GM23338 (cell line): ENCODE results near the gene RNLS.
"Not testable (repeated sequence)": the region's sequence is repeated elsewhere in the genome, so short reads cannot be mapped to it uniquely, and the experiment has no call there.

Experiments
- JUNB ChIP-seq: IDR thresholded peaks from one replicate; pipeline ENCODE4 v1.6.1; 2016; ENCODE audit warnings: antibody characterized with exemption; ENCODE audit not compliant: unreplicated experiment
- POLR2AphosphoS5 ChIP-seq: IDR thresholded peaks from 2 replicates; pipeline ENCODE4 v1.6.1; 2016; ENCODE audit warnings: antibody characterized with exemption, low read depth
- TF ChIP-seq, protein P1 (sequence below): IDR thresholded peaks from one replicate; pipeline ENCODE4 v1.6.1; 2018; ENCODE audit warnings: antibody characterized with exemption; ENCODE audit not compliant: unreplicated experiment
- TF ChIP-seq, protein P2 (sequence below), 2 experiments: fragments of 200-600 bp in 1 of 2; sonication (generic) in 1 of 2; conservative IDR thresholded peaks; 2 replicates each; pipeline versions ENCODE4 v1.5.1 to v1.6.1; 2016 to 2017; ENCODE audit warnings: antibody characterized with exemption in 2 of 2, low read depth in 2 of 2, mild to moderate bottlenecking in 2 of 2, moderate library complexity in 1 of 2

DNA sequence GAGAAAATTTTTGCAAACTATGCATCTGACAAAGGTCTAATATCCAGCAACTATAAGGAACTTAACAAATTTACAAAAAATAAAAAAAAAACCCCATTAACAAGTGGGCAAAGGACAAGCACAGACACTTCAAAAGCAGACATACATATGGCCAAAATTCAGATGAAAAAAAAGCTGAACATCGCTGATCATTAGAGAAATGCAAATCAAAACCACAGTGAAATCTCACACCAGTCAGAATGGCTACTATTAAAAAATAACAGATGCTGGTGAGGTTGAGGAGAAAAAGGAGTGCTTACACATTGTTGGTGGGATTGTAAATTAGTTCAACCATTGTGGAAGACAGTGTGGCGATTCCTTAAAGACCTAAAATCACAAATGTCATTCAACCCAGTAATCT lies 274.8 kb downstream of the RNLS start:
- TF ChIP-seq, protein P1, sequence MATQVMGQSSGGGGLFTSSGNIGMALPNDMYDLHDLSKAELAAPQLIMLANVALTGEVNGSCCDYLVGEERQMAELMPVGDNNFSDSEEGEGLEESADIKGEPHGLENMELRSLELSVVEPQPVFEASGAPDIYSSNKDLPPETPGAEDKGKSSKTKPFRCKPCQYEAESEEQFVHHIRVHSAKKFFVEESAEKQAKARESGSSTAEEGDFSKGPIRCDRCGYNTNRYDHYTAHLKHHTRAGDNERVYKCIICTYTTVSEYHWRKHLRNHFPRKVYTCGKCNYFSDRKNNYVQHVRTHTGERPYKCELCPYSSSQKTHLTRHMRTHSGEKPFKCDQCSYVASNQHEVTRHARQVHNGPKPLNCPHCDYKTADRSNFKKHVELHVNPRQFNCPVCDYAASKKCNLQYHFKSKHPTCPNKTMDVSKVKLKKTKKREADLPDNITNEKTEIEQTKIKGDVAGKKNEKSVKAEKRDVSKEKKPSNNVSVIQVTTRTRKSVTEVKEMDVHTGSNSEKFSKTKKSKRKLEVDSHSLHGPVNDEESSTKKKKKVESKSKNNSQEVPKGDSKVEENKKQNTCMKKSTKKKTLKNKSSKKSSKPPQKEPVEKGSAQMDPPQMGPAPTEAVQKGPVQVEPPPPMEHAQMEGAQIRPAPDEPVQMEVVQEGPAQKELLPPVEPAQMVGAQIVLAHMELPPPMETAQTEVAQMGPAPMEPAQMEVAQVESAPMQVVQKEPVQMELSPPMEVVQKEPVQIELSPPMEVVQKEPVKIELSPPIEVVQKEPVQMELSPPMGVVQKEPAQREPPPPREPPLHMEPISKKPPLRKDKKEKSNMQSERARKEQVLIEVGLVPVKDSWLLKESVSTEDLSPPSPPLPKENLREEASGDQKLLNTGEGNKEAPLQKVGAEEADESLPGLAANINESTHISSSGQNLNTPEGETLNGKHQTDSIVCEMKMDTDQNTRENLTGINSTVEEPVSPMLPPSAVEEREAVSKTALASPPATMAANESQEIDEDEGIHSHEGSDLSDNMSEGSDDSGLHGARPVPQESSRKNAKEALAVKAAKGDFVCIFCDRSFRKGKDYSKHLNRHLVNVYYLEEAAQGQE: not testable (repeated sequence)
- TF ChIP-seq, protein P2, sequence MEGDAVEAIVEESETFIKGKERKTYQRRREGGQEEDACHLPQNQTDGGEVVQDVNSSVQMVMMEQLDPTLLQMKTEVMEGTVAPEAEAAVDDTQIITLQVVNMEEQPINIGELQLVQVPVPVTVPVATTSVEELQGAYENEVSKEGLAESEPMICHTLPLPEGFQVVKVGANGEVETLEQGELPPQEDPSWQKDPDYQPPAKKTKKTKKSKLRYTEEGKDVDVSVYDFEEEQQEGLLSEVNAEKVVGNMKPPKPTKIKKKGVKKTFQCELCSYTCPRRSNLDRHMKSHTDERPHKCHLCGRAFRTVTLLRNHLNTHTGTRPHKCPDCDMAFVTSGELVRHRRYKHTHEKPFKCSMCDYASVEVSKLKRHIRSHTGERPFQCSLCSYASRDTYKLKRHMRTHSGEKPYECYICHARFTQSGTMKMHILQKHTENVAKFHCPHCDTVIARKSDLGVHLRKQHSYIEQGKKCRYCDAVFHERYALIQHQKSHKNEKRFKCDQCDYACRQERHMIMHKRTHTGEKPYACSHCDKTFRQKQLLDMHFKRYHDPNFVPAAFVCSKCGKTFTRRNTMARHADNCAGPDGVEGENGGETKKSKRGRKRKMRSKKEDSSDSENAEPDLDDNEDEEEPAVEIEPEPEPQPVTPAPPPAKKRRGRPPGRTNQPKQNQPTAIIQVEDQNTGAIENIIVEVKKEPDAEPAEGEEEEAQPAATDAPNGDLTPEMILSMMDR (conservative IDR thresholded peaks at IDR 0.05; ENCODE audit: low read depth in 2 of 2): not testable (repeated sequence)
- TF ChIP-seq JUNB, POLR2AphosphoS5: not testable (repeated sequence)
